ENCODE data around the gene B3GNT8. TPM values are rescaled to one million over a fixed set of nuclear protein-coding genes. Genes with fewer than 3 reads are reported as not detected.

B3GNT8 gene
- total RNA-seq, 1 donor from 2014 or later, result 3.0 TPM

DNA sequence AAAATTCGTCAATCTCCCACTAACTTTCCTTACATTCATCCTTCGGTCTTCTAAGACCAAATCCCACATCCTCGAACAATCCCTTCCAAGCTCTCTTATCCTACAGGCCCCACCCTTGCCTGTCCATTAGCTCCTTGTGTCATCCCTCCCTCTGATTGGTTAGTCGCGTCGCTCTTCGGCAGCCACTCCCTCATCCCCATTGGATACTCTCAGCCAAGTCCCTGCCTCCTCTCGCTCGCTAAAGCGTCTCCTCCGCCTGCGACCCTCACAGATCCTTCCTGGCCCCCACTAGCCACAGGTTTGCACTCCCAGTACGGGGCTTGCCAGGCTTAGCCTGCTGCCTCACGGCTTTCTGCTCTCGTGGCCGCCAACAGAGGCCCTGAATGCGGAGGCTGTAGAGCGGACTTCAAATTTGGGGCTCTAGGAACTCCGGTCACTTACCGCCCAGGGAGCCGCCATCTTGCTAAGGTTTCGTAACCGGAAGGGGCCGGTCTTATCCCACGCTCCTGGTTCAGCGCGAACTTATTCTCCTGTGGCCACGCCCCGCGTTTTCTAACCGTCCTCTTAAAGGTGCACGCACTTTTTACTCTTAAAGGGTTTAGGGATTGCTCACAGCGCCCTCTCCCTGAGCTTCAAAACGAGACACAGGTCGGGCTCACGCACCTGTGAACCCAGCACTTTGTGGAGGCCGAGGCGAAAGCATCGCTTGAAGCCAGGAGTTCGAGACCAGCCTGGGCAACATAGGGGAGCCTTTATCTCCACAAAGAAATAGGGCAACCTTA, 12.5 kb upstream of the B3GNT8 start, which contains the start of gene DMAC2:
TSS of gene DMAC2 (minus strand) at position 472 of the 782 bp plus-strand sequence. CDS start at position 459, 13 bp downstream.
- H3K4me1 Mint-ChIP-seq (ENCODE audit: low read depth, unreplicated experiment), result peaks cover 1% of the 10 kb centered on the region
- H3K79me2 ChIP-seq (ENCODE audit: insufficient read depth, low read length), result peaks cover 15% of the 10 kb centered on the region
- DNase-seq (ENCODE audit: low read depth) (peak; percentile 97), FAIRE-seq (peak; percentile 93)
- no peaks in the 10 kb centered on the region for H4K20me1 ChIP-seq (ENCODE audit: insufficient read depth, low read length)
- TF ChIP-seq EZH2 (IDR thresholded peaks at IDR 0.05; ENCODE audit: insufficient read depth, low read length), result no peak
- TF ChIP-seq, protein P1, sequence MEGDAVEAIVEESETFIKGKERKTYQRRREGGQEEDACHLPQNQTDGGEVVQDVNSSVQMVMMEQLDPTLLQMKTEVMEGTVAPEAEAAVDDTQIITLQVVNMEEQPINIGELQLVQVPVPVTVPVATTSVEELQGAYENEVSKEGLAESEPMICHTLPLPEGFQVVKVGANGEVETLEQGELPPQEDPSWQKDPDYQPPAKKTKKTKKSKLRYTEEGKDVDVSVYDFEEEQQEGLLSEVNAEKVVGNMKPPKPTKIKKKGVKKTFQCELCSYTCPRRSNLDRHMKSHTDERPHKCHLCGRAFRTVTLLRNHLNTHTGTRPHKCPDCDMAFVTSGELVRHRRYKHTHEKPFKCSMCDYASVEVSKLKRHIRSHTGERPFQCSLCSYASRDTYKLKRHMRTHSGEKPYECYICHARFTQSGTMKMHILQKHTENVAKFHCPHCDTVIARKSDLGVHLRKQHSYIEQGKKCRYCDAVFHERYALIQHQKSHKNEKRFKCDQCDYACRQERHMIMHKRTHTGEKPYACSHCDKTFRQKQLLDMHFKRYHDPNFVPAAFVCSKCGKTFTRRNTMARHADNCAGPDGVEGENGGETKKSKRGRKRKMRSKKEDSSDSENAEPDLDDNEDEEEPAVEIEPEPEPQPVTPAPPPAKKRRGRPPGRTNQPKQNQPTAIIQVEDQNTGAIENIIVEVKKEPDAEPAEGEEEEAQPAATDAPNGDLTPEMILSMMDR (IDR thresholded peaks at IDR 0.05; ENCODE audit: insufficient read depth, low read depth, low read length), result peak; percentile 35
- no peaks in the 10 kb centered on the region for H3K36me3 ChIP-seq (ENCODE audit: insufficient read depth, low read length)
- H3K4me3 ChIP-seq (ENCODE audit: insufficient read depth, low read depth, low read length), result peak within 1 kb of the TSS; percentile 90
- peak within 1 kb of the TSS; percentile 89 for H3K9ac ChIP-seq (ENCODE audit: low read length)
- peak within 1 kb of the TSS; percentile 94 for H3K27ac ChIP-seq (ENCODE audit: low read depth, low read length)
- H2AFZ ChIP-seq (ENCODE audit: low read depth, low read length), result peak within 1 kb of the TSS; percentile 91
- H3K27ac Mint-ChIP-seq (ENCODE audit: unreplicated experiment), result peak within 1 kb of the TSS; percentile 17
- H3K27me3 ChIP-seq (ENCODE audit: insufficient read depth, low read length), result no peaks in the 10 kb centered on the region
- H3K4me3 Mint-ChIP-seq (ENCODE audit: unreplicated experiment), result no peak within 1 kb of the TSS
- peaks cover 5% of the 10 kb centered on the region for H3K4me1 ChIP-seq (ENCODE audit: insufficient read depth, low read length)
- peaks cover 10% of the 10 kb centered on the region for H3K27me3 Mint-ChIP-seq (ENCODE audit: low read depth, unreplicated experiment)
- peaks cover 2% of the 10 kb centered on the region for H3K36me3 Mint-ChIP-seq (ENCODE audit: low read depth, unreplicated experiment)
- H3K9me3 Mint-ChIP-seq (ENCODE audit: unreplicated experiment), result no peaks in the 10 kb centered on the region
- H3K9me3 ChIP-seq (ENCODE audit: insufficient read depth, low read depth, low read length), result no peaks in the 10 kb centered on the region
- H3K4me2 ChIP-seq (ENCODE audit: low read length), result peak within 1 kb of the TSS; percentile 89

DNA sequence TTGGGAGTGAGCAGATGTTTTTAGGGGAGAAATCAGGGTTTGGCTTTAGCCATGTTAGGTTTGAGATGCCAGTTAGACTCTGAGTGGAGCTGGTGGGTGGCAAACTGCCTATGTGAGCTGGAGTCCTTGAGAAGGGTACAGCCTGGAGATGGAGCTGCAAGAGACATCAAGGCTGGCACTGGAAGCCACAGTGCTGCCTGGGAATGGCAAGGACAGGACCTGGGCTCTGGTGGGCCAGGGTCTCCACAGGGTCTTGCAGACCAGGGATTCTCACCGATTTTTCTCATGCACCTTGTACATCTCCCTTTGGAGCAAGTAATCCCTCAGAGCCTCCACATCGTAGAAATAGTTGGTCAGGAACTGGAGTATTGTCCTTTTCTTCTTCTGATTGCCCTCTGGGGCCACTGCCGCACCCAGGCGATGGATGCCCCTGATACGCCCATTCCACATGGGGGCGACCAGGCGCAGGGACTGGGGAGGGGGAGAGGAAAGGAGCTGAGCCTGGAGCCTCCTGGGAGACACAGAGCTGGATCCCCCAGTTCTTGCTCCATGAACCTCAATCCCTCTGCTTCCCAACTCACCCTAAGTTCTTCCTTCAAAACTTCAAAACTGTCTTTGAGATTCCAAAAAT, 10.9 kb upstream of the B3GNT8 start:
- Histone ChIP-seq H4K20me1 (ENCODE audit: insufficient read depth, low read length) (no peaks in the 10 kb centered on the region), H3K9me3 (ENCODE audit: insufficient read depth, low read depth, low read length) (no peaks in the 10 kb centered on the region), H3K4me3 (ENCODE audit: insufficient read depth, low read depth, low read length) (no peak overlapping the region), H3K27ac (ENCODE audit: low read depth, low read length) (no peak overlapping the region), H3K4me1 (ENCODE audit: insufficient read depth, low read length) (peaks cover 5% of the 10 kb centered on the region), H3K79me2 (ENCODE audit: insufficient read depth, low read length) (peaks cover 15% of the 10 kb centered on the region), H3K4me2 (ENCODE audit: low read length) (peak overlapping the region; percentile 89), H3K27me3 (ENCODE audit: insufficient read depth, low read length) (no peaks in the 10 kb centered on the region), H3K9ac (ENCODE audit: low read length) (no peak overlapping the region), H3K36me3 (ENCODE audit: insufficient read depth, low read length) (no peaks in the 10 kb centered on the region), H2AFZ (ENCODE audit: low read depth, low read length) (no peak overlapping the region)
- DNase-seq (ENCODE audit: low read depth), result no peak
- no peak overlapping the region for H3K27ac Mint-ChIP-seq (ENCODE audit: unreplicated experiment)
- H3K36me3 Mint-ChIP-seq (ENCODE audit: low read depth, unreplicated experiment), result peaks cover 2% of the 10 kb centered on the region
- TF ChIP-seq EZH2 (IDR thresholded peaks at IDR 0.05; ENCODE audit: insufficient read depth, low read length), result no peak
- TF ChIP-seq, protein P1 (IDR thresholded peaks at IDR 0.05; ENCODE audit: insufficient read depth, low read depth, low read length), result no peak
- H3K27me3 Mint-ChIP-seq (ENCODE audit: low read depth, unreplicated experiment), result no peaks in the 10 kb centered on the region
- peaks cover 1% of the 10 kb centered on the region for H3K4me1 Mint-ChIP-seq (ENCODE audit: low read depth, unreplicated experiment)
- no peak overlapping the region for H3K4me3 Mint-ChIP-seq (ENCODE audit: unreplicated experiment)
- H3K9me3 Mint-ChIP-seq (ENCODE audit: unreplicated experiment), result no peaks in the 10 kb centered on the region
- no peak for FAIRE-seq

DNA sequence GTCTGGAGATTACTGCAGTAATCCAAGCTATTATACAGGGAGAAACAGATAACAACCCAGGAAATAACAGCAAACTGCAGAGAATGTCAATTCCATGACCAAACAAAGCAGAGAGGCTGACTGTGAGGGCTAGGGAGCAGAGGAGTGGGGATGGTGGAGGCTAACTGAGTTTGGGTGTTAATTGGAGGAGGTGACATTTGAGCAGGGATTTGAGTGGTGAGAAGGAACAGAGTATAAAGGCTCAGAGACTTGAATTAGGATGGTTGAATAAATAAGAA, 9.4 kb upstream of the B3GNT8 start:
- Histone ChIP-seq H3K9ac (ENCODE audit: low read length) (no peak overlapping the region), H3K9me3 (ENCODE audit: insufficient read depth, low read depth, low read length) (no peaks in the 10 kb centered on the region), H2AFZ (ENCODE audit: low read depth, low read length) (no peak overlapping the region), H3K4me1 (ENCODE audit: insufficient read depth, low read length) (peaks cover 5% of the 10 kb centered on the region), H4K20me1 (ENCODE audit: insufficient read depth, low read length) (peaks cover 3% of the 10 kb centered on the region), H3K4me2 (ENCODE audit: low read length) (no peak overlapping the region), H3K27me3 (ENCODE audit: insufficient read depth, low read length) (no peaks in the 10 kb centered on the region), H3K79me2 (ENCODE audit: insufficient read depth, low read length) (peaks cover 15% of the 10 kb centered on the region), H3K36me3 (ENCODE audit: insufficient read depth, low read length) (peaks cover 7% of the 10 kb centered on the region), H3K4me3 (ENCODE audit: insufficient read depth, low read depth, low read length) (no peak overlapping the region), H3K27ac (ENCODE audit: low read depth, low read length) (no peak overlapping the region)
- Mint-ChIP-seq H3K4me1 (ENCODE audit: low read depth, unreplicated experiment) (peaks cover 3% of the 10 kb centered on the region), H3K9me3 (ENCODE audit: unreplicated experiment) (no peaks in the 10 kb centered on the region), H3K36me3 (ENCODE audit: low read depth, unreplicated experiment) (peaks cover 5% of the 10 kb centered on the region), H3K4me3 (ENCODE audit: unreplicated experiment) (no peak overlapping the region), H3K27ac (ENCODE audit: unreplicated experiment) (no peak overlapping the region), H3K27me3 (ENCODE audit: low read depth, unreplicated experiment) (no peaks in the 10 kb centered on the region)
- FAIRE-seq (no peak), DNase-seq (ENCODE audit: low read depth) (no peak)
- TF ChIP-seq EZH2 (IDR thresholded peaks at IDR 0.05; ENCODE audit: insufficient read depth, low read length), result no peak
- TF ChIP-seq, protein P1 (IDR thresholded peaks at IDR 0.05; ENCODE audit: insufficient read depth, low read depth, low read length), result no peak

Data from astrocyte (in vitro differentiated cells and primary cell).